Esophagus (tissue), 2 donors: Measurements from ENCODE around the gene ZKSCAN2. TPM values are rescaled to one million over a fixed set of nuclear protein-coding genes. Genes with fewer than 3 reads are reported as not detected.

Experiments
- H3K27ac ChIP-seq, 2 donors: one replicate each; pipeline ENCODE4 v1.5.1; 2013; ENCODE audit warnings: low read depth in 2 of 2, mild to moderate bottlenecking in 2 of 2, inconsistent platforms in 1 of 2, low read length in 1 of 2, moderate library complexity in 1 of 2
- H3K27me3 ChIP-seq, 2 donors: one replicate each; pipeline ENCODE4 v1.6.1; 2013; ENCODE audit warnings: low read length in 2 of 2, control low read depth in 1 of 2, mild to moderate bottlenecking in 1 of 2; ENCODE audit not compliant: insufficient read depth in 2 of 2, control insufficient read depth in 1 of 2
- H3K36me3 ChIP-seq, 2 donors: one replicate each; pipeline ENCODE4 v1.6.1; 2013; ENCODE audit warnings: low read length in 1 of 2; ENCODE audit not compliant: control insufficient read depth in 2 of 2, insufficient read depth in 2 of 2
- H3K4me1 ChIP-seq, 2 donors: one replicate each; pipeline ENCODE4 v1.6.1; 2013; ENCODE audit warnings: low read length in 1 of 2; ENCODE audit not compliant: control insufficient read depth in 2 of 2, insufficient read depth in 2 of 2
- H3K4me3 ChIP-seq, 2 donors: one replicate each; pipeline ENCODE4 v1.5.1; 2013; ENCODE audit warnings: low read length in 2 of 2, mild to moderate bottlenecking in 2 of 2, low read depth in 1 of 2, moderate library complexity in 1 of 2
- H3K9me3 ChIP-seq, 2 donors: one replicate each; pipeline ENCODE4 v1.6.1; 2013; ENCODE audit warnings: mild to moderate bottlenecking in 2 of 2, low read depth in 1 of 2, low read length in 1 of 2, moderate library complexity in 1 of 2; ENCODE audit not compliant: control insufficient read depth in 2 of 2, insufficient read depth in 1 of 2
- WGBS, 2 donors: extraction: QIAGEN DNeasy Blood & Tissue Kit; methylation state at CpG; one replicate each; pipeline ENCODE4 v1.1.7; 2013; 5-methylcytosine and 5-hydroxymethylcytosine counted together
- polyA plus RNA-seq, 2 donors: library from polyadenylated mRNA; stranded (reverse); fragments of 200-250 nt; gene quantifications; one replicate each; pipeline ENCODE4 v1.2.3, GENCODE V29; 2013
- donor health status: healthy with polysubstance abuse.
- donor health status: Bipolar disorder and iron deficiency.

ZKSCAN2 gene
- polyA plus RNA-seq, 2 donors: 0.43 to 0.46 TPM

DNA sequence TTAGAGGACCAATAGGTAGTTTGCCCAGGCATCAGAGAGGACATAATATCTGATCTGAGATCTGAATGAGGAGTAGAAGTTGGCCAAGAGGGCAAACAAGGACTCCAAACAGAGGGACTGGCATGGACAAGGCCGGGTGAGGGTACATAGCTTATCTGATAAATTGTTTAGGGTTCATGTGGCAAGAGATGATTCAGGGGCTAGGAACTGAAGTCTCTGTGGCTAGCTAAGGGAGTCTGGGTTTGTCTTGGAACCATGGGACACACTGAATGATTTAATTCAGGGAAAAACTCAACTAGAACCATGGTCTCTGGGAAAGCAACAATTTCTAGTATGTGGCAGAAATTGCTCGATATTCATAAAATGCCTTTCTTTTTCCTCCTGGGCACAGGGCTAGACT lies 45.0 kb downstream of the ZKSCAN2 start:
- no peaks in the 10 kb centered on the region for H3K4me1 ChIP-seq
- H3K9me3 ChIP-seq: peaks cover 0 to 2% of the 10 kb centered on the region in 2 donors
- H3K27ac ChIP-seq: no peak overlapping the region
- no peaks in the 10 kb centered on the region for H3K36me3 ChIP-seq
- H3K27me3 ChIP-seq: no peaks in the 10 kb centered on the region
- WGBS, 2 donors: 82% methylated on average over 2 of the region's 2 CpGs
- no peak overlapping the region for H3K4me3 ChIP-seq

DNA sequence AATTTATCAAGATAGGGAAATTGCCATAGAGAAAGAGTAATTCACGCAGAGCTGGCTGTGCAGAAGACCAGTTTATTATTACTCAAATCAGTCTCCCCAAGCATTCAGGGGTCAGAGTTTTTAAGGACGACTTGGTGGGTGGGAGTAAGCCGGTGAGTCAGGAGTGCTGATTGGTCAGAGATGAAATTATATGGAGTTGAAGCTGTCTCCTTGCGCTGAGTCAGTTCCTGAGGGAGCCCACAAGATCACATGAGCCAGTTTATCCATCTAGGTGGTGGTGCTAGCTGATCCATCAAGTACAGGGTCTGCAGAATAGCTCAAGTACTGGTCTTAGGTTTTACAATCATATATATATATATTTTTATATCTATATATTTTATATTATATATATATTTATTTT lies 46.9 kb downstream of the ZKSCAN2 start:
- Histone ChIP-seq H3K4me3 (no peak overlapping the region), H3K9me3 (peaks cover 0 to 2% of the 10 kb centered on the region in 2 donors), H3K36me3 (no peaks in the 10 kb centered on the region), H3K27ac (no peak overlapping the region), H3K4me1 (no peaks in the 10 kb centered on the region), H3K27me3 (no peaks in the 10 kb centered on the region)
- 46 to 57% methylated on average over 4 of the region's 4 CpGs for WGBS, 2 donors

DNA sequence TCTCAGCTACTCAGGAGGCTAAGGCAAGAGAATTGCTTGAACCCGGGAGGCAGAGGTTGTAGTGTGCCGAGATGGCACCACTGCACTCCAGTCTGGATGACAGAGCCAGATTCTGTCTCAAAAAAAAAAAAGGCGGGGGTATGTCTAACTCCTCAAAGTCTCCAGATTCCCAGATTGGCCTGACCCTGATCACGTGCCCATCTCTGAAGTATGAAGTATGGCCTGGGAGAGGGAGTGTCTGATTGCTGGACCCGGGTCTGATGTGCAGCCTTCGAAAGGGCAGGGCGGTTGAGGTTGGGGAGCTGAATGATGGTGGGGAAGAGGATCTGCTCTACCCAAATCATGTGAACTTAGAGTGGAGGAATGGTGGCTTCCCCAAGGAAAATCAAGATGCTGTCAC lies 58.2 kb downstream of the ZKSCAN2 start:
- Histone ChIP-seq H3K4me1 (no peaks in the 10 kb centered on the region), H3K36me3 (no peaks in the 10 kb centered on the region), H3K27ac (no peak overlapping the region), H3K4me3 (no peak overlapping the region), H3K9me3 (no peaks in the 10 kb centered on the region), H3K27me3 (no peaks in the 10 kb centered on the region)
- WGBS, 2 donors: 93 to 95% methylated on average over 7 of the region's 7 CpGs

DNA sequence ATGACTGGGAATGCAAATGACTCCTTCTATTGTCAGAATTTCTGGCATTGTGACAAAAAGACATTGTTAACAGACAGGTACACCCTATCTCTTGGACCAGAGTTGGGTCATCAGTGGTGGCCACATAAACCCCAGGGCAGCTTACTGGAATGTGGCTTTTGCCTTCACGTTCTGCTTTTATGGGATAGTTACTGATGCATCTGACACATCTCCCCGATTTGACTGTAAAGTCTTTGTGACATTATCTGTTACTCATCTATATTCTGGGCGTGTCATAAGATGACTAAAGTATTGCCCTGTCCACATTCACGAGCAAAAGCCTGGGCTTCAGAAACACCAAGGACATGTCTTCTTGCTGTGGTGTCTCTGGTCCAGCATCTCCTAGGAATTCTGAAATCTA lies 59.6 kb downstream of the ZKSCAN2 start:
- no peak overlapping the region for H3K27ac ChIP-seq
- H3K36me3 ChIP-seq: no peaks in the 10 kb centered on the region
- H3K9me3 ChIP-seq: no peaks in the 10 kb centered on the region
- no peak overlapping the region for H3K4me3 ChIP-seq
- H3K4me1 ChIP-seq: no peaks in the 10 kb centered on the region
- no peaks in the 10 kb centered on the region for H3K27me3 ChIP-seq
- 77 to 85% methylated on average over 4 of the region's 4 CpGs for WGBS, 2 donors

DNA sequence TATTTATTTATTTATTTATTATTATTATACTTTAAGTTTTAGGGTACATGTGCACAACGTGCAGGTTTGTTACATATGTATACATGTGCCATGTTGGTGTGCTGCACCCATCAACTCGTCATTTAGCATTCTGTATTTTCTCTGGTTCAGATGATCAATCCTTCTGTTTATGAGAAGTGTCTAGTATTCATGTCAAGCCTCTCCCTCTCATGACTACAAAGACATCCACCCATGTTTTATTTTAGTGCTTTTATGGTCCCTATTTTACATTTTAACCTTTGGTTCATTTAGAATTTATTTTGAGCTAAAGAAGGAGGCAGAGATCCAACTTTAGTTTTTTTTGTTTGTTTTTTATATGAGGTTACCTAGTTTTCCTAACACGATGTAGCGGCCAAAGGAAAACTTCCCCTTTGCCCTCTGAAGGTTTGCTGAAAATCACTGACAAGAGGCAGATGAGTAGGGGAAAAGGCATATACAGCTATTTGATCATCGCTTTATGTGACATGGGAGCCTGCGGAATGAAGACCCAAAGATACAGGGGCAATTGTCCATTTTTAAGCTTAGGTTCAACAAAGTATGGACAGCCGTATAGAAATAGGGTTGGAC lies 63.3 kb downstream of the ZKSCAN2 start:
- no peaks in the 10 kb centered on the region for H3K27me3 ChIP-seq
- H3K4me1 ChIP-seq: no peaks in the 10 kb centered on the region
- no peak overlapping the region for H3K4me3 ChIP-seq
- H3K27ac ChIP-seq: no peak overlapping the region
- H3K9me3 ChIP-seq: no peaks in the 10 kb centered on the region
- no peaks in the 10 kb centered on the region for H3K36me3 ChIP-seq
- 88 to 91% methylated on average over 7 of the region's 7 CpGs for WGBS, 2 donors

DNA sequence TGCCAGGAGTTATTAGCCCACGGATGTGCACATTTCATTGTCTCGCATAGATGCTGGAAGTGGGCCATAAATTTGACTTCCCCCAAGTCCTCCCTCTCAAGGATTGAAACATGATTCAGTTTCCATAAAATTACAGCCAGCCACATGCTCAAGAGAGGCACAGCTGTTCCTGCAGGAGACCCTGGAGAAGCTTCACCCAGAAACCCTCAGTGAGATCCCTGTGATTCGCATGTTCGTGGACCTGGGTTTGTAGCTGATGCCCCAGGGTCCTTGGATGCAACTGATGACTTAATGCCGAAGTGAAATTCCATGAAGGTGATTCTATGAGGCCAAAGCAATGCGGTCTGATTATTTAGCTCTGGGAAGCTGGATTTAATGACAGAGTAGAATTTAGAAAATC lies 65.5 kb downstream of the ZKSCAN2 start:
- Histone ChIP-seq H3K4me1 (no peaks in the 10 kb centered on the region), H3K4me3 (no peak overlapping the region), H3K9me3 (no peaks in the 10 kb centered on the region), H3K36me3 (no peaks in the 10 kb centered on the region), H3K27me3 (no peaks in the 10 kb centered on the region), H3K27ac (no peak overlapping the region)
- WGBS, 2 donors: 72 to 74% methylated on average over 6 of the region's 6 CpGs

DNA sequence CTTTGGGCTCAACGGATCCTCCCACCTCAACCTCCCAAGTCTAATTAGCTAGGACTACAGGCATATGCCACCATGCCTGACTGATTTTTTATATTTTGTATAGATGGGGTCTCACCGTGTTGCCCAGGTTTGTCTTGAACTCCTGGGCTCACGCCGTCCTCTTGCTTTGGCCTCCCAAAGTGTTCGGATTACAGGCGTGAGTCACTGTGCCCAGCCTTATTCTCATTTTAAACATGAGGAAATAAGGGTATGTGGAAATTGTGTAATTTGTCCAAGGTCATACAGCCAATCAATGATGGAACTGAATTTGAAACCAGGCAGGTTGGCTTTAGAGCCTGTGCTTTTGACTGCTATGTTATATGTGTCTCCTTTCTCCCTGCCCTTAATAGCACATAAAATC lies 68.3 kb downstream of the ZKSCAN2 start:
- Histone ChIP-seq H3K36me3 (no peaks in the 10 kb centered on the region), H3K4me3 (no peak overlapping the region), H3K9me3 (no peaks in the 10 kb centered on the region), H3K4me1 (no peaks in the 10 kb centered on the region), H3K27ac (no peak overlapping the region), H3K27me3 (no peaks in the 10 kb centered on the region)
- 93 to 95% methylated on average over 6 of the region's 6 CpGs for WGBS, 2 donors

DNA sequence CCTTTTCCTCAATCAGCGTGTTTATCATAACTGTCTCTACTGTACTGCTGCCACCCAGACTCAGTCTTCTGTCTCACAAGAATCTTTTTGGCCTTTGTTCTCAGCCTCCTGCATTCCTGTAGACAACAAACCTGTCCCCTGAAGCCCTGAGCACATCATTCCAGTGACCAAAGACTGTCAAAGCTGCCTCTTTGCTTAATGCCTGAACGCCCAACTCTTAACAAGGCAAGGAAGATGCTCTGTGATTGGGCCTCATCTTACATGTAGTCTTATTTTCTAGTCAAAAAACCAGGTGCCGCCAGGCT lies 70.2 kb downstream of the ZKSCAN2 start:
- WGBS, 2 donors: 95 to 98% methylated on average over 3 of the region's 3 CpGs
- no peaks in the 10 kb centered on the region for H3K36me3 ChIP-seq
- H3K9me3 ChIP-seq: no peaks in the 10 kb centered on the region

More for the DNA sequence above, 70.2 kb downstream of the ZKSCAN2 start:
- Histone ChIP-seq H3K4me3 (no peak overlapping the region), H3K27ac (no peak overlapping the region), H3K4me1 (no peaks in the 10 kb centered on the region), H3K27me3 (no peaks in the 10 kb centered on the region)

Other genes starting within 250 kb of the ZKSCAN2 start
- gene ARHGAP17, start 242.5 kb downstream of the ZKSCAN2 start, polyA plus RNA-seq: 10 to 100 TPM; 21.7 to 25.0 TPM
- gene LCMT1, start 146.1 kb downstream of the ZKSCAN2 start, polyA plus RNA-seq: 10 to 100 TPM; 16.3 to 23.2 TPM
- gene AQP8, start 40.9 kb downstream of the ZKSCAN2 start, polyA plus RNA-seq: under 1 TPM in 1 of 2 donors, not detected in 1; 0.08 TPM